Aorta (tissue), 5 donors: Measurements from ENCODE around the gene SLC52A3. TPM values are rescaled to one million over a fixed set of nuclear protein-coding genes. Genes with fewer than 3 reads are reported as not detected.

ENCODE experiments used
- ATAC-seq: fragments of 200-7000 bp; cut with Tn5 transposase; one replicate; pipeline ENCODE4 v1.9.1; 2022; ENCODE audit warnings: moderate library complexity; ENCODE audit not compliant: low FRiP score
- DNase-seq, 2 donors: peaks; one replicate each; pipeline ENCODE4 v3.0.0-alpha.2; 2020
- H3K27ac ChIP-seq, 2 donors: one replicate each; pipeline ENCODE4 v1.5.1; 2013; ENCODE audit warnings: low read length in 2 of 2, mild to moderate bottlenecking in 2 of 2, moderate library complexity in 2 of 2, control low read depth in 1 of 2, inconsistent platforms in 1 of 2, low read depth in 1 of 2
- H3K27me3 ChIP-seq, 2 donors: one replicate each; pipeline ENCODE4 v1.6.1; 2013; ENCODE audit warnings: control low read depth in 1 of 2, low read length in 1 of 2, mild to moderate bottlenecking in 1 of 2, moderate library complexity in 1 of 2; ENCODE audit not compliant: insufficient read depth in 2 of 2, control insufficient read depth in 1 of 2
- H3K36me3 ChIP-seq, 2 donors: one replicate each; pipeline ENCODE4 v1.6.1; 2013; ENCODE audit warnings: control low read depth in 1 of 2, low read length in 1 of 2, mild to moderate bottlenecking in 1 of 2; ENCODE audit not compliant: insufficient read depth in 2 of 2, control insufficient read depth in 1 of 2
- H3K4me1 ChIP-seq, 2 donors: one replicate each; pipeline ENCODE4 v1.6.1; 2013; ENCODE audit warnings: low read length in 2 of 2, control low read depth in 1 of 2, mild to moderate bottlenecking in 1 of 2, moderate library complexity in 1 of 2; ENCODE audit not compliant: insufficient read depth in 2 of 2, control insufficient read depth in 1 of 2
- H3K4me3 ChIP-seq, 2 donors: one replicate each; pipeline ENCODE4 v1.5.1; 2013; ENCODE audit warnings: low read length in 2 of 2, control low read depth in 1 of 2, mild to moderate bottlenecking in 1 of 2
- H3K9me3 ChIP-seq: one replicate; pipeline ENCODE4 v1.6.1; 2013; ENCODE audit warnings: mild to moderate bottlenecking, low read length; ENCODE audit not compliant: control insufficient read depth
- WGBS, 2 donors: extraction: QIAGEN DNeasy Blood & Tissue Kit; methylation state at CpG; one replicate each; pipeline ENCODE4 v1.1.7; 2013; 5-methylcytosine and 5-hydroxymethylcytosine counted together
- intact Hi-C, 2 donors: fragments of 100-400 bp; cut with DNase I; formaldehyde crosslinking; loops; one replicate each; pipeline versions ENCODE4 v1.14.2 to v1.15.0; 2022
- polyA plus RNA-seq, 2 donors: library from polyadenylated mRNA; stranded (reverse); fragments of 200-250 nt; gene quantifications; one replicate each; pipeline ENCODE4 v1.2.3, GENCODE V29; 2013
- total RNA-seq, 2 donors: library from RNA; stranded (reverse); fragmentation: NEBNext Ultra II Directional; extraction: Animal tissue kit (Norgen Biotek cat#: 25700); gene quantifications; one replicate each; pipeline ENCODE4 v1.2.1, GENCODE V29; 2021
- donor health status: healthy with polysubstance abuse.
- donor health status: Bipolar disorder and iron deficiency.
- donor health status: DM: no; HTN: no; CAD: no.
- donor health status: DM: no; HTN: no; CAD: no.
- donor health status: DM: yes; HTN: yes; CAD: no.

SLC52A3 gene
- total and polyA plus RNA-seq, 4 donors = 0.25 to 0.78 (median 0.69) TPM; not detected in 1

DNA sequence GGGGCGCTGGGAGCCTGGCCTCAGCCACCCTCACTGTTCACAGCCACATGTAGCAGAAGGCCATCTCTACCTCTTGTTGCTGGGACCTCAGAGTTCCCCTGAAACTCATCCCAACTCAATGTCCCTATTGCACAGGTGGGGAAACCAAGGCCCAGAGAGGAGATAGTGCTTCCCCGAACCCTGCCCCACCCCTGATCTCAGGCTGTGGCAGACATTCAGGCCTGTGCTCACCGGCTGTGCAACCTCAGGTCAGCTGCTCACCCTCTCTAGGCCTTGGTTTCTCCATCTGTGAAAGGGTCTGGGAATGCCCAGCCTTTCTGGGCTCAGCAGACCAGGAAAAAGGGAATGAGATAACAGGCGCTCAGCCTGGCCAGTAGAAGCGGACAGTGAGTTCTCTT is 6.4 kb upstream of the SLC52A3 start:
- Histone ChIP-seq H3K27ac (no peak overlapping the region), H3K4me1 (no peaks in the 10 kb centered on the region), H3K36me3 (no peaks in the 10 kb centered on the region), H3K4me3 (no peak overlapping the region), H3K27me3 (no peaks in the 10 kb centered on the region), H3K9me3 (peaks cover 3% of the 10 kb centered on the region)
- intact Hi-C loops = no loop called here
- 70 to 75% methylated on average over 5 of the region's 5 CpGs for WGBS, 2 donors
- DNase-seq (no peak), ATAC-seq (no peak)

- Histone ChIP-seq H3K36me3 (no peaks in the 10 kb centered on the region), H3K27ac (no peak overlapping the region), H3K4me1 (no peaks in the 10 kb centered on the region), H3K4me3 (no peak overlapping the region), H3K9me3 (peaks cover 3% of the 10 kb centered on the region), H3K27me3 (no peaks in the 10 kb centered on the region)
- no peak for ATAC-seq
- 80 to 83% methylated on average over 8 of the region's 8 CpGs for WGBS, 2 donors
- intact Hi-C loops = no loop called here
- DNase-seq = no peak
These were observed 5.8 kb upstream of the SLC52A3 start for GRCh38 chr20:774016-774659.

GRCh38 chr20:772806-773205 is 4.5 kb upstream of the SLC52A3 start:
- H3K27ac ChIP-seq = no peak overlapping the region
- peaks cover 3% of the 10 kb centered on the region for H3K9me3 ChIP-seq
- no peaks in the 10 kb centered on the region for H3K27me3 ChIP-seq
- H3K4me3 ChIP-seq = no peak overlapping the region
- intact Hi-C loops = no loop called here
- H3K4me1 ChIP-seq = no peaks in the 10 kb centered on the region
- no peak for DNase-seq
- no peaks in the 10 kb centered on the region for H3K36me3 ChIP-seq
- 49 to 52% methylated on average over 9 of the region's 9 CpGs for WGBS, 2 donors
- ATAC-seq = no peak

GRCh38 chr20:771741-772464 is 3.6 kb upstream of the SLC52A3 start:
- no peaks in the 10 kb centered on the region for H3K36me3 ChIP-seq
- no peaks in the 10 kb centered on the region for H3K27me3 ChIP-seq
- no peaks in the 10 kb centered on the region for H3K4me1 ChIP-seq
- no peak overlapping the region for H3K4me3 ChIP-seq
- H3K9me3 ChIP-seq = peaks cover 3% of the 10 kb centered on the region
- intact Hi-C loops = no loop called here
- H3K27ac ChIP-seq = no peak overlapping the region
- DNase-seq (no peak), ATAC-seq (no peak)
- 64 to 65% methylated on average over 9 of the region's 9 CpGs for WGBS, 2 donors

- intact Hi-C loops = no loop called here
- Histone ChIP-seq H3K4me1 (no peaks in the 10 kb centered on the region), H3K9me3 (peaks cover 3% of the 10 kb centered on the region), H3K27me3 (no peaks in the 10 kb centered on the region), H3K4me3 (no peak overlapping the region), H3K36me3 (no peaks in the 10 kb centered on the region), H3K27ac (no peak overlapping the region)
- WGBS, 2 donors = 85 to 86% methylated on average over 2 of the region's 2 CpGs
- ATAC-seq = no peak
- DNase-seq = no peak
These were observed 2.4 kb upstream of the SLC52A3 start for GRCh38 chr20:770691-771090.

GRCh38 chr20:766906-767305 is 1.4 kb downstream of the SLC52A3 start:
- Histone ChIP-seq H3K4me1 (no peaks in the 10 kb centered on the region), H3K9me3 (peaks cover 2% of the 10 kb centered on the region), H3K27ac (no peak overlapping the region), H3K27me3 (no peaks in the 10 kb centered on the region), H3K4me3 (no peak overlapping the region), H3K36me3 (no peaks in the 10 kb centered on the region)
- ATAC-seq (no peak), DNase-seq (no peak)
- 91 to 100% methylated on average over 1 of the region's 1 CpG for WGBS, 2 donors
- intact Hi-C loops = no loop called here

DNA sequence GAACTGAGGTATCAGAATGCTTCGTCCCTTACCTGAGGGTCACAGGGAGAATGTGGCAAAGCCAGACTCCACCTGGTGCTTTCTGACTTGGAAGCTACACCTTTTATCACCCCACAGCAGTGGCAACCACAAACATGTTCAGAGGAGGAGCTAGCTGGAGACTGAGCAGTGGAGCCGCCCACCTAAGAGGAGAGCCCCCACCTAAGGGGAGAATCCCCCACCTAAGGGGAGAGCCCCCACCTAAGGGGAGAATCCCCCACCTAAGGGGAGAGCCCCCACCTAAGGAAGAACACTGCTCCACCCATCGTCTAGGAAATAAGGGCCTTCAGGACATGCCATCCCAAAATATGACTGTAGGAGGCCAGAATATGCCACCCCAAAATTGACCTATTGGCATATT is 4.0 kb downstream of the SLC52A3 start:
- Histone ChIP-seq H3K4me1 (no peaks in the 10 kb centered on the region), H3K9me3 (no peaks in the 10 kb centered on the region), H3K27ac (no peak overlapping the region), H3K36me3 (no peaks in the 10 kb centered on the region), H3K27me3 (peaks cover 0 to 2% of the 10 kb centered on the region in 2 donors), H3K4me3 (no peak overlapping the region)
- intact Hi-C loops = no loop called here
- DNase-seq (no peak), ATAC-seq (no peak)
- 63 to 78% methylated on average over 3 of the region's 3 CpGs for WGBS, 2 donors

DNA sequence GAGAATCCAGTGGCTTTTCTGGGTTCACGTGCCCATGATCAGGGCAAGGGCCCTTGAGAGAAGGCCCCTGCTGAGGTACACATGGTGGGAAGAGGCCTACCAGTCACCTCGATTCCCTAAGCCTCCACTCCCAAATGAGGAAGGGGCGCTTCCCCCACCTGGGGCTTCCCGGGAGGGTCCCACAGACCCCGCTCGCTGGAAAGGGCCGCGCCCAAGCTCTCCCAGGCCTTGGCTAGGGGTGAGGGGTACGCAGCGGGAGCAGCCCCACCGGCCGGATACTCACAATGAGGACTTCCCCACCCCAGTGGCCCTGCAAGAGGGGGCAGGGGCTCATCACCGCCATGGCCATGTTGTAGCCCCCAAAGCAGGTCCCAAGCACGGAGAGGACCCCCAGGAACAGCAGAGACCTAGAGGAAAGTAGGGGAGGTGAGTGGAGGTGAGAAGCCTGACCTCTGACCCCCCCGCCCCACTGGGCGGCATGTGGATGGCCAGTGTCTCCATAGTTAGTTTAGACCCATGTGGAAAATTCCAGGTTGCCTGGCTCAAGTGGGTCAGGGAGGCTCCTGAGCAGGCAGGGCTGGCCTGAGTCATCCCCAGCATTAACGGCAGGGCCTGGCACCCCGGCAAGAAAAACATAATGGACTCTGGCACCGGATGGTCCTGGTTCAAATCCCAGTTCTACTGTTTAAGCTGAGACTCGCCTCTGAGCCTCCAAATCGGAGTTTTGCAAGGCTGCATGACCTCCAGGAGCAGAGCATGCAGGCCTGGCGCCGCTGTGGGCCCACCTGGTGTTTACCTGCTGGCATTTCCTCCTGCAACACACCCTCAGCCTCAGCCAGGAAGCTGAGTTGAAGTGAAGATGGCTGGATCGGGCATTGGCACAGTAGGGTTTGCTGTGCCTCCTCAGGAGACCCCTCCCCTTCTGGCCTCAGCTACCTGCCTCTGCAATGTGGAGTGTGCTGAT is 6.6 kb downstream of the SLC52A3 start:
- no peaks in the 10 kb centered on the region for H3K36me3 ChIP-seq
- no peak overlapping the region for H3K27ac ChIP-seq
- no peaks in the 10 kb centered on the region for H3K4me1 ChIP-seq
- no peak overlapping the region for H3K4me3 ChIP-seq
- no peaks in the 10 kb centered on the region for H3K9me3 ChIP-seq
- H3K27me3 ChIP-seq = peaks cover 0 to 2% of the 10 kb centered on the region in 2 donors
- WGBS, 2 donors = 80 to 83% methylated on average over 23 to 24 of the region's 24 CpGs
- ATAC-seq (peak; percentile 11), DNase-seq (no peak)
- intact Hi-C loops = no loop called here
